Effector CD8-positive, alpha-beta T cell (primary cell): Measurements from ENCODE around the gene CNEP1R1.
"Not testable (repeated sequence)": the region's sequence is repeated elsewhere in the genome, so short reads cannot be mapped to it uniquely, and the experiment has no call there.

Source experiments
- DNase-seq: peaks from one replicate; lab custom pipeline; 2025; lab: John Stamatoyannopoulos, UW
- total RNA-seq, 4 experiments: gene quantifications; one replicate each; lab custom pipeline; 2026; lab: John Stamatoyannopoulos, UW

The CNEP1R1 gene
- total RNA-seq: 19.4 to 25.0 (median 24.3) reads per million in 4 experiments

- peak; percentile 80 for DNase-seq
Observed at GRCh38 chr16:50024684-50025536, at the start of gene CNEP1R1. Gene CNEP1R1 (plus strand): TSS chr16:50025225. CDS start chr16:50025316, 91 bp downstream.

GRCh38 chr16:49977427-49977826, 47.6 kb upstream of the CNEP1R1 start:
- no peak for DNase-seq

GRCh38 chr16:49978569-49979326, 46.3 kb upstream of the CNEP1R1 start:
- DNase-seq: no peak

DNA sequence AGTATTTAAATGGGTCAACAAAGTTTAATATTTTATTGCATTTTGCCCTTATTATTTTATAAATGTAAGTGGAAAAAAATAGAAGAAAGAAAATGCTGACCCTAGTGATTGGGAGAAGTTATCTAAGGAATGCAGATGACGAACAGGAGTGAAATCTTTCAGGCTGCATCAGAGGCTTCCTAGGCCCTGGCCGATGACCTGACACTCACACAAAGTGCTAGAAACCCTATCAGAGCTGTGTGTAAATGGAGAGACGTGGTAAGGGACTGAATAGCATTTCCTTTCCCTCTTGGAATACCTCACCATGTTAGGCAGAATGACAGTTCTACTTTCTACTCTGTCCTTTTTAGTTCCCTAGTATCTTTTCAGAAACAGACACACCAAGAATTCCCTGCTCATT, 44.9 kb upstream of the CNEP1R1 start:
- DNase-seq: no peak

- no peak for DNase-seq
Observed at GRCh38 chr16:49986351-49987124, 38.5 kb upstream of the CNEP1R1 start.

DNA sequence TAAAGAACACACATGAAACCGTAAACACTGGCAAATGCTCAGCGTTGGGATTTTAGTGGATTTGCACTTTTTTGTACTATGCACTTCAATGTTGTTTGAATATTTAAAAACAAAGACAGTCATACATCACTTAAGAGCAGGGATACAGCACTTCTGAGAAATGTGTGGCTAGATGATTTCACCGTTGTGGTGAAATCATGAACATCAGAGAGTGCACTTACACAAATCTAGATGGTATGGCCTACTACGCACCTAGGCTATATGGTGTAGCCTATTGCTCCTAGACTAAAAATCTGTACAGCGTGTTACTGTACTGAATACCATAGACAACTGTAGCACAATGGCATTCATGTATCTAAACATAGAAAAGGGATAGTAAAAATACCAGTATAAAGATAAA, 37.6 kb upstream of the CNEP1R1 start:
- no peak for DNase-seq

- no peak for DNase-seq
Observed at GRCh38 chr16:49992825-49993224, 32.2 kb upstream of the CNEP1R1 start.

GRCh38 chr16:49993579-49993978, 31.4 kb upstream of the CNEP1R1 start:
- DNase-seq: no peak

- DNase-seq: no peak
Observed at GRCh38 chr16:49994006-49994405, 31.0 kb upstream of the CNEP1R1 start.

DNA sequence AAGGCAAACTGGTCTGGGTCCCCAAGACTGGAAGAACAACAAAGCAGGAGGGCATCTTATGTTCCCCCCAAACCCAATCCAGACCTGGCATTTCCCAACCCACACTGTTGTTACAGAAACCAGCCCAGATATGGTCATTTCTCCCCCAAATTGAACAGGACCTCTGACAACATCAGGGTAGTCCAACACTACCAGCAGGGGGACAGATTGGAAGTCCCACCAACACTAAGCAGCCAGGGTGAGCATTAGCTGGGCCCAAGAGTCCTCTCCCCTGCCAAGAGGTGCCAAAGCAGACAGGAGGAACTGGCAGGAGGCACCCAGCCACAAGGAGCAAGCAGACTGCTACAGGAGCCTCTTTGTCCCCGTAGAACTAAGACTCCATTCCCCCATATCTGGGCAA, 29.3 kb upstream of the CNEP1R1 start:
- no peak for DNase-seq

GRCh38 chr16:49997721-49998251, 27.2 kb upstream of the CNEP1R1 start:
- DNase-seq: no peak

DNA sequence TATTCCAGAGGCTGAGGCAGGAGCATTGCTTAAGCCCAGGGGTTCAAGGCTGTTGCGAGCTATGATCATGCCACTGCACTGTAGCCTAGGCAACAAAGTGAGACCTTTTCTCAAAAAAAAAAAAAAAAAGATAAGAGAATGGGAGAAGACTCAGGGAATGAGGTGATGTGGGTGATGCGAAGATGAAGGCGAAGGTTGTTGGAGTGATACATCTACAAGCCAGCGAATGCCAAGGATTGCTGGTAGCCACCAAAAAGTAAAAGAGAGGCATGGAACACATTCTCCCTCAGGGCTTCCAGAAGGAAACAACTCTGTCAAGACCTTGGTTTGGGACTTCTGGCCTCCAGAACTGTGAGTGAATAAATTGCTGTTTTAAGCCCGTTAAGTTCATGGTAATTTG, 26.0 kb upstream of the CNEP1R1 start:
- no peak for DNase-seq

- DNase-seq: no peak
Observed at GRCh38 chr16:50001144-50001543, 23.9 kb upstream of the CNEP1R1 start.

DNA sequence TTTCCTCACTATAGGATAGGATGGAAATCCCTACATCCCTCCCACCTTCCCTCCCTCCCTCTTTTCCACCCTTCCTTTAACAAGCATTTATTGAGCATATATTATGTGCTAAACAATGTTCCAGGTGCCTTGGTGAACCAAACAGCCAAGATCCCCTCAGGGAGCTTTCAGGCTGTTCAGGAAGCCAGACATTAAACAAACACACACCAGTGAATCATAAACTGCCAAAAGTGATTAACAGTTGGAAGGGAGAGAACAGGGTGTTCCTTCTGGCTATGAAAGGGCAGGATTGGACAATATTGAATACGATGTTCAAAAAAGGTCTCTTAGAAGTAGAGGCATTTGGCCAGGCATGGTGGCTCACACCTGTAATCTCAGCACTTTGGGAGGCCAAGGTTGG, 22.8 kb upstream of the CNEP1R1 start:
- DNase-seq: no peak

- no peak for DNase-seq
Observed at GRCh38 chr16:50004239-50004638, 20.8 kb upstream of the CNEP1R1 start.

- no peak for DNase-seq
Observed at GRCh38 chr16:50006964-50007363, 18.1 kb upstream of the CNEP1R1 start.

- DNase-seq: no peak
Observed at GRCh38 chr16:50007744-50008143, 17.3 kb upstream of the CNEP1R1 start.

GRCh38 chr16:50010212-50010611, 14.8 kb upstream of the CNEP1R1 start:
- DNase-seq: no peak

DNA sequence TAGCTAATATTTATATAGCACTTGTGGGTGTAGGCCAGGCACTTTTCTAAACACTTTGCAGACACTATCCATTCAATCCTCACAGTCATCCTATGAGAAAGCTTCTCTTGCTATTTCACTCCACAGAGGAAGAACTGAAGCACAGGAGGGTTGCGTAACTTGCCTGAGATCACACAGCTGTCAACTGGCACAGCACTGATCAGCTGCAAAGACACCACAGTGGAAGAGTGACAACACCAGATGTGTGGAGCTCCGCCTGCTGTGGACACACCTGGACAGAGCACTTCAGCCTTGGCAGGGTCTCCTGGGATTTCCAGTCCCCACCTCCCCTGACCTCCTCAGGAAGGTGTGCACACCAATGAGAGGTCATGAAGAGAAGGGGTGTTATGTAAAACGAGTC, 13.3 kb upstream of the CNEP1R1 start:
- no peak for DNase-seq

GRCh38 chr16:50012182-50012581, 12.8 kb upstream of the CNEP1R1 start:
- no peak for DNase-seq

GRCh38 chr16:50014211-50014610, 10.8 kb upstream of the CNEP1R1 start:
- DNase-seq: not testable (repeated sequence)

DNA sequence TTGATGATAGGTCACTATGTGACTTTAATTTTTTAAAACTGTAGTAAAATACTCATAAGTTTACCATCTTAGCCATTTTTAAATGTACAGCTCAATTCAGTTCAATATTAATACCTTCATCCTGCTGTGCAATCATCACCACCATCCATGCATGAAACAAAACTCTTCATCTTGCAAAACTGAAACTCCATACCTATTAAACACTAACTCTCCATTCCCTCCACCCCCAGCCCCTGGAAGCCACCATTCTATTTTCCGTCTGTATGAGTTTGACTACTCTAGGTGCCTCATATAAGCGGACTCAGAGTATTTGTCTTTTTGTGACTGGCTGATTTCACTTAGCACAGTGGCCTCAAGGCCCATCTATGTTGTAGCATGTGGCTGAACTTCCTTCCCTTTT, 9.4 kb upstream of the CNEP1R1 start:
- DNase-seq: no peak
